ENCODE data around the gene PARVG.

The PARVG gene

GRCh38 chr22:44196731-44197131 lies 16.0 kb downstream of the PARVG start:
- no peak for DNase-seq (ENCODE audit: low spot score)

GRCh38 chr22:44197271-44197670 lies 16.5 kb downstream of the PARVG start:
- DNase-seq (ENCODE audit: low spot score) = no peak

- DNase-seq (ENCODE audit: low spot score) = no peak
These were observed 18.4 kb downstream of the PARVG start for GRCh38 chr22:44199164-44199563.

DNA sequence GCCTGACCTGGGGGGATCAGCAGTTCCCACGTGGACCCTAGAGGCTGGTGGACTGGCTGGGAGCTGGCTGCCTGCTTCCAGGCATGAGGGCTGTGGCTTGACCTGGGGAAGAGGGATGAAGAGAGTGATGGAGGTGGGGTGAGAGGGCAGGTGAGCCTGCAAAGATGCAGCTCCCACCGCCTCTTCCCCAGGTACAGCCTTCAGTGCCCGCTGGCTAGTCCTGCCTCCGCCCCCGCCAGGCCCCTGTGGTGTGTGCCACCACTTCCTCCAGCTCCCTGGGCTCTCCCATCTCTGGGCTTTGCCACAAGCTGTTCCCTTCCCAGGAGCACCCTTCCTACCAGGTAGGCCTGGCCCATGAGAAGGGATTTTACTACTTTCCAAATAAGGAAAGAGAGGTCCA lies 19.1 kb downstream of the PARVG start:
- DNase-seq (ENCODE audit: low spot score) = no peak

DNA sequence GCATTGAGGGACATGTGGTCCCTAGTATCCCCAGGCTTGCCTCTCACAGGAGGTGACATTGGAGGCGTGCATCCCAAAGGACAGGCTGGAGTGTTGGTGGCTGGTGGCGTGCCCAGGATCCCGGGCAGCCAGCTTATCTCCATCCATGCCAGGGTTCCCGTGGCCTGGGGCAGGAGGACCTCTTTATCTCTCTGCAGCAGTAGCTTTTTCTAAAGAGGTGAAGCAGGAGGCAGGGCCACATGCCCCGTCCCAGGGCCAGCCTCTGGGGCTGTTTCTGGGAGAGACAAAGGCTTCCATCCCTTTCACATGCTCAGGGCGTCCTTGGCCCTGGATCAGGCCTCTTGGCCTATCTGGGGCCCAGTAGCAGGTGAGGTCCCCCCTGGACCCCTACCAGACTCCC lies 19.7 kb downstream of the PARVG start:
- DNase-seq (ENCODE audit: low spot score) = no peak

- DNase-seq (ENCODE audit: low spot score) = no peak
These were observed 20.3 kb downstream of the PARVG start for GRCh38 chr22:44200855-44201550.

DNA sequence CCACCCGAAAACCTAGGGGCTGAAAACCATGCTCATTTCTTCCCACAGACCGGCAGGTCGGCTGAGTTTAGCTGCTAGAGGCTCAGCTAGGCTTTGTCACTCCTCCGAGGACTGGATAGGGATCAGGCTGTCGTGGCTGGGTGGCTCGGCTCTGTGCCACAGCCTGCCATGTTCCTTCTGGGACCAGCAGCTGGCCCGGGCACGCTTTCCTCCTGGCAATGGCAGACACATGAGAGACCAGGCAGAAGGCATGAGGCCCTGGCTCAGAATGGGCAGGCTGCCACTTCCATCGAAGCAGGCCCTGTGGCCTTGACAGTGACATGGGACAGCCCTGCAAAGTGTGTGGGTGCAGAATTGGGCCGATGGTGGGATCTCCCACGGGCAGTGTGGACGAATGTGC lies 20.9 kb downstream of the PARVG start:
- DNase-seq (ENCODE audit: low spot score) = no peak

DNA sequence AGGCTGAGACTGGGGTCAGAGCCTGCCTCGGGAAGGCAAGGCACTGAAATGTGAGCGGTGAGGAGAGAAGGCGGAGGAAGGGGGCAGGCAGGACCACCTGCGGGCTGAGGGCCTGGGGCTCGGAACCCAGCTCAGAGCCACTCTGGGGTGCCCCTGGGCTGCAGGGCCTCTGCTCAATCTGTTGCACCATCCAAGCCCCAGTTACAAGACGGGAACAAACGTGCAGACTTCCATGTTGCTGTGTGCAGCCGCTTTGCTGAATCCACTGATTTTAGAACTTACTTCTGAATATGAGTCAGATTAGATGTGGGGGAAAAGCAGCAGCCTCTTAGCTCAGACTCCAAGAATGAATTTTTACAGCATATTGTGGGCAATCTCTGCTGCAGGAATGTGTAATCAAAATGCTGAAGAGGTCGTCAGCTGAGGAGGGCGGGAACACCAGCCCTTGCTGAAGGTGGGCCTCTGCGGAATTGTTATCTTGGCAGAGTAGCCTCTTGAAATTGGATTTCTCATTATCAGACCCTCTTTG lies 21.6 kb downstream of the PARVG start:
- DNase-seq (ENCODE audit: low spot score) = no peak

GRCh38 chr22:44203203-44203602 lies 22.5 kb downstream of the PARVG start:
- DNase-seq (ENCODE audit: low spot score) = no peak

DNA sequence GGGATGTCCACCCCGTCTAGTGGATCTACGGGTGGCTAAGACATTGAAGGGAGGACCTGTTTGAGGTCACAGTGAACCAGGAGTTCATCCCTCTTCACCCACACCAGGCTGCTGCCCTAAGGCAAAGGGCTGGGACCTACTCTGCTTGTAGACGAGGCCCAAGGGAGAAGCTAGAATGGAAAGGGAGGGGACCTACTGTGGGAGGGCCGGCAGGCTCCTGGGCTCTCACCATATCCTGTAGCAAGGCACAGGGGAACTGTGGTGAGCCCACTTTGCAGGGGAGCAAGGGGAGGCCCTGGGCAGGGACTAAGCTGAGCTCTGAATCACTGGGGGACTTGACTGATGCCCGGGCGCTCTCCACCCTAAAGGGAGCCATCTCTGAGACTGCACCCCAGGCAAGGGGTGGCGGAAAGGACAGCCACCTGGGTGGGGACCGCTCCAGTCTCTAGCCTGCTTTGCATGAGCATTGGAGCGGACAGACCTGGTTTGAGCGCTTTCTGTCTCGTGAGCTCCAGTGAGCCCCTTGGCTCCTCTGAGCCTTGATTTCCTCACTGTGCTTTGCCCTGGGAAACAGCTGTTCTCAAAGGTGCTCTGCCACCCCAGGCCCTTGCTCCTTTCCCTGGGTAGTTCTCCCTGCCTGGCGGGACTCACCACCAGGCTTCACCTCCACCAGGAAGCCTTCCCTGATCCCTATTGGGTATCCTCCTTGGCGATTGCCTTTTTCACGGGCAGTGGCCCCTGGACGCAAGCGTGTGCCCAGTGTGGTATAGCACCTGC lies 24.2 kb downstream of the PARVG start:
- DNase-seq (ENCODE audit: low spot score) = no peak

GRCh38 chr22:44205516-44206329 lies 25.0 kb downstream of the PARVG start:
- DNase-seq (ENCODE audit: low spot score) = no peak

DNA sequence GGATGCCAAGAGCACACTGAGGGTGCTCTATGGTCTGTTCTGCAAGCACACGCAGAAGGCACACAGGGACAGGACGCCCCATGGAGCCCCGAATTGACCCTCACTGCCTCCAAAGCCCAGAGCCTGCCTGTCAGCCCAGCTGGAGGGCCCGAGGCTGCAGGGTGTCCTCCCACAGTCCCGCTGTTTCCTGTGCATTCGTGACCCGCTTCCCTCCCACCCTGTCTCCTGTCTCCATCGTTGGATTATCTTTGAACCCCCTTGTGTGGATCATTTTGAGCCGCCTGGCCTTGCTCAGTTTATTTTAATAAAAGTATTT lies 25.6 kb downstream of the PARVG start:
- DNase-seq (ENCODE audit: low spot score) = no peak

DNA sequence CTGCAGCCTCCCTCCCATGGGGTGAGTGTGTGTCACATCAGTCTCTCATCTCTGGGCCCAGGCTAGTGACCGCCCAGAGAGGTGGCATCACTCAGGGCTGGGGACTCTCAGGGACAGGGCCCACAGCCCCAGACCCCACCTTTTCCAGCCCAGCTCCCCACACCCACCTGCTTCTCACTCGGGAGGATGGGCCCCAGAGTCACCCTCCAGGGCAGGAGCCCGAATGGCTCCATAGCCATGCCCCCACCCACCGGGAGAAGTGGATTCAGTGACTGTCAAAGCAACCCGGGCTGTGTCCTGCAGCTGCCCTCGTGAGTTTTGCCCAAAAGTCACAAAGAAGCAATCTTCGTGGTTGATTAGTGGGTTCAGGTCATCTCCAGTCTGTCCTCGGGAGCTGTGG lies 26.0 kb downstream of the PARVG start:
- DNase-seq (ENCODE audit: low spot score) = no peak

- no peak for DNase-seq (ENCODE audit: low spot score)
These were observed 26.7 kb downstream of the PARVG start for GRCh38 chr22:44207173-44207980.

GRCh38 chr22:44207981-44208317 lies 27.2 kb downstream of the PARVG start:
- DNase-seq (ENCODE audit: low spot score) = no peak

GRCh38 chr22:44209343-44209742 lies 28.6 kb downstream of the PARVG start:
- no peak for DNase-seq (ENCODE audit: low spot score)

GRCh38 chr22:44210722-44211121 lies 30.0 kb downstream of the PARVG start:
- DNase-seq (ENCODE audit: low spot score) = no peak

GRCh38 chr22:44211256-44211945 lies 30.7 kb downstream of the PARVG start:
- DNase-seq (ENCODE audit: low spot score) = no peak

GRCh38 chr22:44211946-44212930 lies 31.5 kb downstream of the PARVG start:
- no peak for DNase-seq (ENCODE audit: low spot score)

- no peak for DNase-seq (ENCODE audit: low spot score)
These were observed 32.2 kb downstream of the PARVG start for GRCh38 chr22:44212936-44213335.
